ENCODE data around the gene AGAP3.

Gene AGAP3

GRCh38 chr7:151161757-151162156 is 75.5 kb downstream of the AGAP3 start:
- DNase-seq (ENCODE audit: low read depth in 2 of 2), result no peak

GRCh38 chr7:151166629-151167196 is 80.4 kb downstream of the AGAP3 start:
- DNase-seq (ENCODE audit: low read depth in 2 of 2), result no peak

GRCh38 chr7:151167197-151167961 is 81.1 kb downstream of the AGAP3 start, which contains the start of gene GBX1:
Gene GBX1, minus strand, starts transcription at chr7:151167694. Its CDS starts 146 bp downstream, at chr7:151167548.
- no peak for DNase-seq (ENCODE audit: low read depth in 2 of 2)

GRCh38 chr7:151168003-151168786 is 81.9 kb downstream of the AGAP3 start:
- DNase-seq (ENCODE audit: low read depth in 2 of 2), result no peak

- DNase-seq (ENCODE audit: low read depth in 2 of 2), result no peak
Observed at GRCh38 chr7:151168787-151169162, 82.5 kb downstream of the AGAP3 start.

GRCh38 chr7:151172273-151173141 is 86.2 kb downstream of the AGAP3 start:
- peak; percentile 57 to 63 for DNase-seq (ENCODE audit: low read depth in 2 of 2)

- DNase-seq (ENCODE audit: low read depth in 2 of 2), result no peak
Observed at GRCh38 chr7:151173386-151174245, 87.3 kb downstream of the AGAP3 start.

GRCh38 chr7:151174246-151175046 is 88.2 kb downstream of the AGAP3 start:
- no peak for DNase-seq (ENCODE audit: low read depth in 2 of 2)

- DNase-seq (ENCODE audit: low read depth in 2 of 2), result no peak
Observed at GRCh38 chr7:151175047-151175792, 88.9 kb downstream of the AGAP3 start.

- no peak for DNase-seq (ENCODE audit: low read depth in 2 of 2)
Observed at GRCh38 chr7:151175793-151176311, 89.6 kb downstream of the AGAP3 start.

- no peak for DNase-seq (ENCODE audit: low read depth in 2 of 2)
Observed at GRCh38 chr7:151176401-151176800, 90.1 kb downstream of the AGAP3 start.

GRCh38 chr7:151177310-151177709 is 91.0 kb downstream of the AGAP3 start:
- DNase-seq (ENCODE audit: low read depth in 2 of 2), result no peak

GRCh38 chr7:151178236-151178635 is 92.0 kb downstream of the AGAP3 start:
- DNase-seq (ENCODE audit: low read depth in 2 of 2), result no peak

GRCh38 chr7:151178831-151179230 is 92.6 kb downstream of the AGAP3 start:
- DNase-seq (ENCODE audit: low read depth in 2 of 2), result no peak

GRCh38 chr7:151179287-151179860 is 93.1 kb downstream of the AGAP3 start:
- DNase-seq (ENCODE audit: low read depth in 2 of 2), result no peak

- DNase-seq (ENCODE audit: low read depth in 2 of 2), result no peak
Observed at GRCh38 chr7:151179946-151180345, 93.7 kb downstream of the AGAP3 start.

- DNase-seq (ENCODE audit: low read depth in 2 of 2), result no peak
Observed at GRCh38 chr7:151181011-151181431, 94.7 kb downstream of the AGAP3 start.
